WERI-Rb-1 (cell line): ENCODE results near the gene PTPN2.

Experiments used
- DNase-seq: peaks from one replicate; pipeline ENCODE4 v3.0.0-alpha.2; 2020
- H3K27ac ChIP-seq: fragments of 250-450 bp; sonication (Bioruptor Pico); 2 replicates; pipeline ENCODE4 v1.5.1; 2020; ENCODE audit warnings: mild to moderate bottlenecking, moderate library complexity
- H3K27me3 ChIP-seq: fragments of 250-450 bp; sonication (Bioruptor Pico); 2 replicates; pipeline ENCODE4 v1.5.1; 2021; ENCODE audit warnings: mild to moderate bottlenecking, low read depth, moderate library complexity; ENCODE audit not compliant: insufficient read depth, severe bottlenecking
- H3K36me3 ChIP-seq: fragments of 250-450 bp; sonication (Bioruptor Pico); 2 replicates; pipeline ENCODE4 v1.5.1; 2020; ENCODE audit warnings: mild to moderate bottlenecking, moderate library complexity
- H3K4me3 ChIP-seq: 2 replicates; pipeline ENCODE4 v1.5.1; 2011; ENCODE audit warnings: low read depth, mild to moderate bottlenecking, control low read depth, low read length
- H3K9me3 ChIP-seq: fragments of 250-450 bp; sonication (Bioruptor Pico); 2 replicates; pipeline ENCODE4 v1.5.1; 2021; ENCODE audit warnings: mild to moderate bottlenecking, moderate library complexity; ENCODE audit not compliant: severe bottlenecking
- CTCF ChIP-seq: IDR thresholded peaks from 2 replicates; pipeline ENCODE4 v1.5.1; 2011; ENCODE audit warnings: low read depth, mild to moderate bottlenecking, control low read depth, inconsistent platforms, low read length

The PTPN2 gene

GRCh38 chr18:12772111-12772510 is 111.9 kb downstream of the PTPN2 start:
- Histone ChIP-seq H3K4me3 (no peak overlapping the region), H3K36me3 (no peaks in the 10 kb centered on the region), H3K9me3 (peaks cover 3% of the 10 kb centered on the region), H3K27ac (no peak overlapping the region), H3K27me3 (no peaks in the 10 kb centered on the region)
- DNase-seq: no peak
- no peak for TF ChIP-seq CTCF

GRCh38 chr18:12770469-12771219 is 113.4 kb downstream of the PTPN2 start:
- no peak for TF ChIP-seq CTCF
- Histone ChIP-seq H3K27me3 (no peaks in the 10 kb centered on the region), H3K4me3 (no peak overlapping the region)

GRCh38 chr18:12769644-12770440 is 114.2 kb downstream of the PTPN2 start:
- Histone ChIP-seq H3K36me3 (no peaks in the 10 kb centered on the region), H3K27me3 (no peaks in the 10 kb centered on the region), H3K9me3 (no peaks in the 10 kb centered on the region), H3K4me3 (no peak overlapping the region), H3K27ac (no peak overlapping the region)
- no peak for DNase-seq
- no peak for TF ChIP-seq CTCF

More at GRCh38 chr18:12770469-12771219, 113.4 kb downstream of the PTPN2 start:
- peak; percentile 24 for DNase-seq
- Histone ChIP-seq H3K27ac (no peak overlapping the region), H3K36me3 (no peaks in the 10 kb centered on the region), H3K9me3 (no peaks in the 10 kb centered on the region)

- TF ChIP-seq CTCF: no peak
- no peaks in the 10 kb centered on the region for H3K27me3 ChIP-seq
- H3K9me3 ChIP-seq: no peaks in the 10 kb centered on the region
- H3K27ac ChIP-seq: no peak overlapping the region
- no peaks in the 10 kb centered on the region for H3K36me3 ChIP-seq
- no peak for DNase-seq
- H3K4me3 ChIP-seq: no peak overlapping the region
Observed at GRCh38 chr18:12769136-12769535, 114.9 kb downstream of the PTPN2 start.

- Histone ChIP-seq H3K27me3 (no peaks in the 10 kb centered on the region), H3K9me3 (no peaks in the 10 kb centered on the region), H3K36me3 (no peaks in the 10 kb centered on the region), H3K4me3 (no peak overlapping the region), H3K27ac (no peak overlapping the region)
- DNase-seq: no peak
- no peak for TF ChIP-seq CTCF
Observed at GRCh38 chr18:12768625-12769024, 115.4 kb downstream of the PTPN2 start.
